8988T (cell line): ENCODE results near the gene ARRDC3.
"Not testable (repeated sequence)": the region's sequence is repeated elsewhere in the genome, so short reads cannot be mapped to it uniquely, and the experiment has no call there.

Experiments
- DNase-seq: peaks from one replicate; pipeline ENCODE4 v3.0.0; 2011

Gene ARRDC3

GRCh38 chr5:91383027-91383955 is at the start of gene ARRDC3:
TSS of gene ARRDC3 (minus strand) at chr5:91383317. CDS start at chr5:91383092, 225 bp downstream.
- DNase-seq = peak; percentile 73

GRCh38 chr5:91430949-91431348 is 47.8 kb upstream of the ARRDC3 start:
- no peak for DNase-seq

GRCh38 chr5:91424638-91425436 is 41.7 kb upstream of the ARRDC3 start:
- DNase-seq = no peak

- DNase-seq = no peak
Measured at GRCh38 chr5:91423871-91424270, 40.8 kb upstream of the ARRDC3 start.

GRCh38 chr5:91420879-91421278 is 37.8 kb upstream of the ARRDC3 start:
- no peak for DNase-seq

GRCh38 chr5:91419571-91420537 is 36.7 kb upstream of the ARRDC3 start:
- no peak for DNase-seq

- DNase-seq = no peak
Measured at GRCh38 chr5:91419136-91419535, 36.0 kb upstream of the ARRDC3 start.

- no peak for DNase-seq
Measured at GRCh38 chr5:91418158-91418557, 35.0 kb upstream of the ARRDC3 start.

- DNase-seq = no peak
Measured at GRCh38 chr5:91417219-91417618, 34.1 kb upstream of the ARRDC3 start.

- no peak for DNase-seq
Measured at GRCh38 chr5:91416491-91416890, 33.4 kb upstream of the ARRDC3 start.

- no peak for DNase-seq
Measured at GRCh38 chr5:91409304-91409703, 26.2 kb upstream of the ARRDC3 start.

GRCh38 chr5:91408710-91409109 is 25.6 kb upstream of the ARRDC3 start:
- DNase-seq = no peak

- no peak for DNase-seq
Measured at GRCh38 chr5:91407204-91407603, 24.1 kb upstream of the ARRDC3 start.

- no peak for DNase-seq
Measured at GRCh38 chr5:91403438-91403837, 20.3 kb upstream of the ARRDC3 start.

- DNase-seq = no peak
Measured at GRCh38 chr5:91401175-91401574, 18.1 kb upstream of the ARRDC3 start.

GRCh38 chr5:91397791-91398190 is 14.7 kb upstream of the ARRDC3 start:
- no peak for DNase-seq

GRCh38 chr5:91390268-91390667 is 7.2 kb upstream of the ARRDC3 start:
- DNase-seq = no peak

GRCh38 chr5:91389555-91389954 is 6.4 kb upstream of the ARRDC3 start:
- not testable (repeated sequence) for DNase-seq

GRCh38 chr5:91388362-91388761 is 5.2 kb upstream of the ARRDC3 start:
- DNase-seq = no peak

- no peak for DNase-seq
Measured at GRCh38 chr5:91386120-91386519, 3.0 kb upstream of the ARRDC3 start.

- not testable (repeated sequence) for DNase-seq
Measured at GRCh38 chr5:91385596-91385995, 2.5 kb upstream of the ARRDC3 start.

- peak; percentile 44 for DNase-seq
Measured at GRCh38 chr5:91384671-91385430, 1.7 kb upstream of the ARRDC3 start.
